Kidney tubule cell (primary cell): ENCODE data around the gene CCDC148.

Experiments used
- DNase-seq: peaks from one replicate; pipeline ENCODE4 v3.0.0-alpha.2; 2018; ENCODE audit warnings: low spot score

Gene CCDC148

GRCh38 chr2:158432117-158432516 is 24.4 kb downstream of the CCDC148 start:
- no peak for DNase-seq

GRCh38 chr2:158414538-158414937 is 42.0 kb downstream of the CCDC148 start:
- peak; percentile 77 for DNase-seq

GRCh38 chr2:158413581-158413980 is 43.0 kb downstream of the CCDC148 start:
- no peak for DNase-seq

- peak; percentile 80 for DNase-seq
Measured at GRCh38 chr2:158412206-158412605, 44.3 kb downstream of the CCDC148 start.

- DNase-seq = no peak
Measured at GRCh38 chr2:158411748-158412147, 44.8 kb downstream of the CCDC148 start.

GRCh38 chr2:158410132-158410531 is 46.4 kb downstream of the CCDC148 start:
- no peak for DNase-seq

- no peak for DNase-seq
Measured at GRCh38 chr2:158407031-158407430, 49.5 kb downstream of the CCDC148 start.

GRCh38 chr2:158405341-158405740 is 51.2 kb downstream of the CCDC148 start:
- DNase-seq = no peak

- peak; percentile 37 for DNase-seq
Measured at GRCh38 chr2:158403237-158403636, 53.3 kb downstream of the CCDC148 start.

- no peak for DNase-seq
Measured at GRCh38 chr2:158402665-158403064, 53.9 kb downstream of the CCDC148 start.

GRCh38 chr2:158395166-158395565 is 61.4 kb downstream of the CCDC148 start:
- DNase-seq = peak; percentile 91

- peak; percentile 72 for DNase-seq
Measured at GRCh38 chr2:158394453-158394852, 62.1 kb downstream of the CCDC148 start.

GRCh38 chr2:158393886-158394285 is 62.7 kb downstream of the CCDC148 start:
- DNase-seq = peak; percentile 61

GRCh38 chr2:158392687-158393086 is 63.9 kb downstream of the CCDC148 start:
- no peak for DNase-seq

- DNase-seq = peak; percentile 77
Measured at GRCh38 chr2:158391876-158392275, 64.7 kb downstream of the CCDC148 start.

GRCh38 chr2:158391361-158391760 is 65.2 kb downstream of the CCDC148 start:
- DNase-seq = no peak

- no peak for DNase-seq
Measured at GRCh38 chr2:158388159-158388558, 68.4 kb downstream of the CCDC148 start.

- DNase-seq = no peak
Measured at GRCh38 chr2:158385646-158386045, 70.9 kb downstream of the CCDC148 start.

- no peak for DNase-seq
Measured at GRCh38 chr2:158381978-158382377, 74.6 kb downstream of the CCDC148 start.

GRCh38 chr2:158381205-158381604 is 75.3 kb downstream of the CCDC148 start:
- DNase-seq = no peak

GRCh38 chr2:158380746-158381145 is 75.8 kb downstream of the CCDC148 start:
- DNase-seq = no peak

GRCh38 chr2:158378926-158379325 is 77.6 kb downstream of the CCDC148 start:
- no peak for DNase-seq

- no peak for DNase-seq
Measured at GRCh38 chr2:158366342-158366741, 90.2 kb downstream of the CCDC148 start.

GRCh38 chr2:158359846-158360245 is 96.7 kb downstream of the CCDC148 start:
- peak; percentile 68 for DNase-seq

- no peak for DNase-seq
Measured at GRCh38 chr2:158357699-158358098, 98.9 kb downstream of the CCDC148 start.
